DMS79 (cell line): ENCODE measurements around the gene HAPLN3.
"Not testable (repeated sequence)": the region's sequence is repeated elsewhere in the genome, so short reads cannot be mapped to it uniquely, and the experiment has no call there.

Source experiments
- DNase-seq: peaks from one replicate; lab custom pipeline; 2025; lab: John Stamatoyannopoulos, UW

The HAPLN3 gene

GRCh38 chr15:88894819-88895767 lies at the start of gene HAPLN3:
HAPLN3 (minus strand) TSS chr15:88895544; CDS start chr15:88887298, 8,246 bp downstream.
- no peak for DNase-seq

DNA sequence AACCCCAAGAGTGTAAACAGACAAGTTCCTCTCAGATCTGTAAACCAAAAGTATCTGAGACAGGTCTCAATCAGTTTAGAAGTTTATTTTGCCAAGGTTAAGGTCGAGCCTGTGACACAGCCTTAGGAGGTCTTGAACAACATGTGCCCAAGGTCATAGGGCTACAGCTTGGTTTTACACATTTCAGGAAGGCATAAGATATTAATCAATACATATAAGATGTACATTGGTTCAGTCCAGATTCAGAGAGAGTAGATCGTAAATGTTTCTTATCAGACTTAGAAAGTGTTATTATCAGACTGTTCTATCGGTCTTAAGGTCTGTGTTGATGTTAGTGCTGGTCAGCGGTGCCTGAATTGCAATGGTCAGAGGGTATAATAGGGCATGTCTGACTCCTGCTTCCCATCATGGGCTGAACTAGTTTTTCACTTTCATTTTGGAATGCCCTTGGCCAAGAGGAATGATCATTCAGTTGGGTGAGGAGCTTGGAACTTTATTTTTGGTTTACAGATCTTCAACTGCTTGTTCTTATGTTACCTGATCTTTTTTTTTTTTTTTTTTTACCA lies 44.8 kb upstream of the HAPLN3 start:
- DNase-seq, result no peak

- no peak for DNase-seq
Measured at GRCh38 chr15:88939486-88939806, 44.1 kb upstream of the HAPLN3 start.

GRCh38 chr15:88938802-88939485 lies 43.6 kb upstream of the HAPLN3 start:
- DNase-seq, result no peak

GRCh38 chr15:88934449-88934848 lies 39.1 kb upstream of the HAPLN3 start:
- DNase-seq, result not testable (repeated sequence)

DNA sequence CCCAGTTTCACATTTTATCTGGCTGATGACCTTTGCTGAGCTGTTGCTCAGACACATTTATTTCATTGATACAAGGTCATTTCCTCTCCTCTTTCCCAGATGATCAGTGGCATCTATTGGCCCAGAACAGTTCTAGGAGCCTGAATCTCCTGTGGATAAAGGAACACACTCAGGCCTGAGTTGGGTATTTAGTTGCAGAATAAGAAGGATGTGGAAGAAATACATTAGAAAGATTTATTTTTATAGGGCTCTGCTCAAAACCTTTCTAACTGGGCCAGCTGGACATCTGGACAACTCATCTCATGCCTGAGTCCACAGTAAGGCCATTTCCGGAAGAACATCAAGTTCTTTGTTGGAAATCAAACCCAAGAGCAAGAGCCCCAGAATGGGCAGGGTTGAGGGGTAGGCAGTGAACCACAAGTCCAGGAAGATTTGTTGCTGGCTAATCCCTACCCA lies 37.6 kb upstream of the HAPLN3 start:
- DNase-seq, result no peak

DNA sequence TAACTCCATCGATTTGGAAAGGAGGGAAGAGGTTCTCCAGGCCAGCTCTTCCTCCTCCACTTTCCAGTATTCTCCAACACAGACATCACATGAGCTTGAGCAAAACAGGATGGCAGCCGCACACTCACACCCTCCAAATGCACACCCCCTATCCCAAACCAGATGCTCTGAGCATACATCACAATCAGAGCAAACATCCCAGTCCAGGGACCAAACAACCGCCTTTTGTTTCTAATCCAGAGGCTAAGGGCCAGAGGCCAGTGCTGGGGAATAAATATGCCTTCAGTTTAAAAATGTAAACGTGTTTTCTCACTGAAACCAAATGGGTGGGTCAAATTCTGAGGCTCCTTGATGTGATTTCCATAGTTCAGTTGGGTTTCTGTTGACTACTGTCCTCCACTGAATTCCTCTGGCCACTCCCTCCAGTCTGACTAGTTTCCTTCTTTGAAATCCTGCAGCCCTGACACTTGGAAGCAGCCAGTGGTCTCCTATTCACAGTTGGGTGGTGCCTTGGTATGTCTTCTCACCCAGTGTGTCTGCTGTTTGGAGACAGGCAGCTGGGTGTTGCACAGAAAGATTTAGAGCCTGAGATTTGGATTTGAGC lies 37.0 kb upstream of the HAPLN3 start:
- no peak for DNase-seq

DNA sequence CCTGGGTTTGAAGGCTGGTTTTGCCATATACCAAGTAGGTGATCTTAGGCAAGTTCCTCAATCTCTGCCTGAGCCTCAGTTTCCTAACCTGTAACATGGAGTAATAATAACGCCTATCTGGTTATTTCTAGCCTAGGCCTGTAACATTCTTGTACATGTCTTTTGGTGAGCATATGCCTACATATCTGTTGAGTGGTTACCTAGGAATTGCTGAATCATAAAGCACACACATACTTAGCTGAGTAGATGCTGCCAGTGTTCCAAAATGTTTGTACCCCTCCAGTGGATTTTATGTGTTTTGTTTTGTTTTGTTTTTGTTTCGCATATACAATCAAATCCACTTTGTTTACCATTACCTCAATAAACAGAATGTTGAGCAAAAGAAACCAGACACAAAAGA lies 35.2 kb upstream of the HAPLN3 start:
- DNase-seq, result no peak

GRCh38 chr15:88929358-88930098 lies 34.2 kb upstream of the HAPLN3 start:
- DNase-seq, result not testable (repeated sequence)

- not testable (repeated sequence) for DNase-seq
Measured at GRCh38 chr15:88928192-88928591, 32.8 kb upstream of the HAPLN3 start.

GRCh38 chr15:88925648-88926047 lies 30.3 kb upstream of the HAPLN3 start:
- DNase-seq, result not testable (repeated sequence)

DNA sequence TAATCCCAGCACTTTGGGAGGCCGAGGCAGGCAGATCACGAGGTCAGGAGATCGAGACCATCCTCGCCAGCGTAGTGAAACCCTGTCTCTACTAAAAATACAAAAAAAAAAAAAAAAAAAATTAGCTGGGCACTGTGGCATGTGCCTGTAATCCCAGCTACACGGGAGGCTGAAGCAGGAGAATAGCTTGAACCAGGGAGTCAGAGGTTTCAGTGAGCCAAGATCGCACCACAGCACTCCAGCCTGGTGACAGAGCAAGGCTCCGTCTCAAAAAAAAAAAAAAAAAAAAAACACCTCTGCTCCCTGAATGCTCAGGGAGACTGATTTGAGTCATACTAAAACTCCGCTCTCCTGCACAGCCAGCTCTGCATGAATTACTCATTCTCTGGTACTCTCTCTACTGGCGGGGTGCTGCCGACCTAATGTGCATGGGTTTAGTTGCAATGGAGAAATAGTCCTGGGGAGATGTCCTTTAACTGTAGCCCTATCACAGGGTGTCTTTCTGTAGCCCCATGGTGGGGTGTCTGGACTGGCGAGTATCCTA lies 25.6 kb upstream of the HAPLN3 start:
- DNase-seq, result not testable (repeated sequence)

DNA sequence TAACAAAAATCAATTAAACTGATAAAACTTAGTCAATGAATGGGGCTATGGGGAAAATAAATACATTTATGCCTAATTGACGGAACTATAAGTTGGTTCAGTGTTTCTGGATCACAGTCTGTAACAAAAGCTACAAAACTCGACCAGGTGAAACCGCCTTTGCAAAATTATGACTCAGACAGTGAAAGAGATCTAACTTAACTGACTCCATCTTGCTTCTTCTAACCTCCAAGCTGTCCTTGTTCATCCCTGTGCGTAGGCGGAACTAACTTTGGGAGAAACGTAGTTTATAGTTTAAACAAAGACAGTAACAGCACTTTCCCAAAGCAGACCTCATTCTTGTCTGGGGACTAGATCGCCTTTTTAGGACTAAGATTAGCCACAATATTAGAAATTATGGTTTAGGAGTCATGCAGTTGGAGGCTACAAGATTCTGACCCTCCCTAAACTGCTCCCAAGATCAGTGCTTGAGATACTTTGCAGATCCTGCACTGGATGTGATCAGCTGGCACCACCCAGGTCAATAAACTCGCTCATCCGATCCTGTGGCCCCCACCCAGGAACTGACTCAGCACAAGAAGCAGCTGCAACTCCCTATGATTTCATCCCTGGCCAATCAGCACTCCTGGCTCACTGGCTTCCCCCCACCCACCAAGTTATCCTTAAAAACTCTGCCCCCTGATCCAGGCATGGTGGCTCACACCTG lies 25.0 kb upstream of the HAPLN3 start:
- DNase-seq, result no peak

- DNase-seq, result peak; percentile 74
Measured at GRCh38 chr15:88918738-88919137, 23.4 kb upstream of the HAPLN3 start.

DNA sequence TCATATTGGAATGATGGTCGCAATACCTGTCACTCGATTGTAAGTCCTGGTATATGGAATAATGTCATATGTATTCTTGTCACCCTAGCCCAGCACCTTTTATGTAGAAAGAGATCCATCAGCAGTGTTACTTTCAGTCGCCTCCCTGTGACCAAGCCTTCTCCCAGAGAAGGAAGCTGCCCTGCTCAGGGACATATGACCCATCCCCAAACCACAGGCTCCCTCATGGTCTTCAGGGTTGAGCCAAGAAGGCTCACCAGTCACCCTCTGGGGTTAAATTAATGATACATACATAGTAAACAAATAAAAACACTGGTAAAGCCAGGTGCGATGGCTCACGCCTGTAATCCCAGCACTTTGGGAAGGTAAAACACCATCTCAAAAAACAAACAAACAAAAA lies 22.4 kb upstream of the HAPLN3 start:
- DNase-seq, result no peak

GRCh38 chr15:88915354-88915753 lies 20.0 kb upstream of the HAPLN3 start:
- DNase-seq, result no peak

- no peak for DNase-seq
Measured at GRCh38 chr15:88913850-88914169, 18.5 kb upstream of the HAPLN3 start.

DNA sequence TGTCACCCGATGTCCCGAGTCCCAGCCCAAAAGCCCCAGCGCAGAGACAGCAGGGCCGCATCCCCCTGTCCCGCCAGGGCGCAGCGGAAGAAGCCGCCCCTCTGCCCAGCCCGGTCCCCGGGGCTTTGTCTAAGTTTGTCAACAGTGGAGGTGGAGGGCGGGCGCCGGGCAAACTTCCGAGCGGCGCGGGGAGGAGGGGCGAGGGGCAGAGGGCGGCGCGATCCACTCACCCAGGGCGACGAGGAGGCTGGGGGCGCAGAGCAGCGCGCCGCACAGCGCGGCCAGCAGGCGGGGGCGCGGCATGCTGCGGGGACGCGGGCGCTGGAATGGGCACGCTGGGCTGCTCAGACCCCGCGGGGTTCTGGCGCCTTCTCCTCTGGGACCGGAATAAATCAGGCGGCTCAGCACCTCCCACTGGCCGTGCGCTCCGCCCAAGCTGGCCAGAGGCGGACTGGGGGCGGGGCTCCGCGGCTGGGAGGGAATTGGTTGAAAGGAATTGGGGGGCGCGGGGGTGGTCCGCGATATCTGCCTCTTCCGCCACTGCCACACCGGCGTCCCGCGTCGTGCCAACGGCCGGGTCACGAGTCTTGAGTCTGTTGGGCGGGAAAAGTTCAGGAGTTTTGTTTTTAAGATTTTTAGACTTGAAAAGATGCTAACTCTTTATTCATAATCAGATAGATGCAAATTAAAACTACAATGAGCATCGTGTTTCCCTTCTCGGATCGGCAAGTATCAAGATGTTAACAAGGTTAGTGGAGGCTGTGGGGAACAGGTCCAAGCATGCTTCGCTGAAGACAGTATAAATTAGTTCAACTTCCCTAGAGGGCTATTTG lies 17.9 kb upstream of the HAPLN3 start, which contains the start of gene MFGE8:
Gene MFGE8 (minus strand): TSS at position 363 of the 833 bp plus-strand sequence. CDS start 60 bp downstream, at position 303.
- no peak for DNase-seq

DNA sequence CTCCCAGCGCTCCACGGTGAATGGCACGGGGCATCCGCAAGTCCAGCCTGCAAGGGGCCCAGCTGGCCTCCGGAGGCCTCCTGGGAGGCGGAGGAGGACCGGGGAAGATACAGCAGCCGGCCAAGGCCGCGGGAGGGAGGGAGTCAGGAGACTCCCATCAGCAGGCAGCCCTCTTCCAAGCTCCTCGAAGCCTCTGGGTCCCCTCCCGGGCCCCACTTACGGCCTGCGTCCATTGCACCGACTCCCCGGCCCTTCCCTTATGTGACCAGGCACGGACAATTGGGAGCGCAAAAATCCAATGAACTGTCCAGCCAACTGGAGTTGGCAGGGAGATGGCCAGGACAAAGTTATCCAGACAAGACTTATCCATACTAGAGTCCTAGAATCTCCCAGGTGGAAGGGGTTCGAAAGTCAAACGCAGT lies 17.2 kb upstream of the HAPLN3 start:
- no peak for DNase-seq

- peak; percentile 73 for DNase-seq
Measured at GRCh38 chr15:88911766-88912118, 16.4 kb upstream of the HAPLN3 start.
